Hypothalamus (tissue), 51 donors: ENCODE results near the gene HIRA.

Experiments used
- DNase-seq, 51 donors: peaks; one replicate each; lab custom pipeline; 2025; lab: John Stamatoyannopoulos, UW

The HIRA gene

GRCh38 chr22:19290400-19291217 lies 140.9 kb downstream of the HIRA start:
- no peak for DNase-seq

GRCh38 chr22:19289475-19290161 lies 141.9 kb downstream of the HIRA start:
- no peak for DNase-seq

- DNase-seq, result no peak
These were observed 143.6 kb downstream of the HIRA start for GRCh38 chr22:19287889-19288288.

- no peak for DNase-seq
These were observed 144.3 kb downstream of the HIRA start for GRCh38 chr22:19287076-19287707.

GRCh38 chr22:19285831-19286230 lies 145.7 kb downstream of the HIRA start:
- DNase-seq, result no peak
